HFF-Myc (cell line): Measurements from ENCODE around the gene SLC36A1.
"Not testable (repeated sequence)": the region's sequence is repeated elsewhere in the genome, so short reads cannot be mapped to it uniquely, and the experiment has no call there.

Experiments
- DNase-seq: peaks from one replicate; pipeline ENCODE4 v3.0.0-alpha.2; 2011; ENCODE audit warnings: low read depth; ENCODE audit errors: extremely low read depth
- H3K4me3 ChIP-seq: replicated peaks from 2 replicates; pipeline ENCODE4 v1.5.1; 2011; ENCODE audit warnings: low read depth, mild to moderate bottlenecking, control low read depth, low read length
- CTCF ChIP-seq: IDR thresholded peaks from 2 replicates; pipeline ENCODE4 v1.5.1; 2012; ENCODE audit warnings: mild to moderate bottlenecking, low read depth, low read length, control low read depth; ENCODE audit errors: missing control alignments

The SLC36A1 gene

GRCh38 chr5:151414536-151414935 lies 32.9 kb upstream of the SLC36A1 start:
- TF ChIP-seq CTCF, result no peak
- no peak for DNase-seq
- no peak overlapping the region for H3K4me3 ChIP-seq

- no peak for TF ChIP-seq CTCF
- no peak overlapping the region for H3K4me3 ChIP-seq
- no peak for DNase-seq
Observed at GRCh38 chr5:151417712-151418111, 29.7 kb upstream of the SLC36A1 start.

GRCh38 chr5:151420127-151420526 lies 27.3 kb upstream of the SLC36A1 start:
- no peak for DNase-seq
- no peak for TF ChIP-seq CTCF

GRCh38 chr5:151424892-151425523 lies 22.4 kb upstream of the SLC36A1 start:
- no peak overlapping the region for H3K4me3 ChIP-seq
- DNase-seq, result no peak
- no peak for TF ChIP-seq CTCF

More at GRCh38 chr5:151420127-151420526, 27.3 kb upstream of the SLC36A1 start:
- H3K4me3 ChIP-seq, result no peak overlapping the region

- DNase-seq, H3K4me3 ChIP-seq: not testable (repeated sequence)
Observed at GRCh38 chr5:151426347-151426746, 21.1 kb upstream of the SLC36A1 start.

- no peak overlapping the region for H3K4me3 ChIP-seq
- no peak for TF ChIP-seq CTCF
- DNase-seq, result no peak
Observed at GRCh38 chr5:151427258-151427657, 20.1 kb upstream of the SLC36A1 start.

GRCh38 chr5:151430731-151431130 lies 16.7 kb upstream of the SLC36A1 start:
- no peak for TF ChIP-seq CTCF
- no peak for DNase-seq

More at GRCh38 chr5:151430731-151431130, 16.7 kb upstream of the SLC36A1 start:
- H3K4me3 ChIP-seq, result no peak overlapping the region
